HepG2 (cell line): ENCODE measurements around the gene HYAL1. TPM values are rescaled to one million over a fixed set of nuclear protein-coding genes. Genes with fewer than 3 reads are reported as not detected.

Experiments
- CENPX ChIP-seq: sonication (generic); formaldehyde crosslinking; IDR thresholded peaks from 2 replicates; pipeline ENCODE4 v1.9.0; 2021; ENCODE audit warnings: mild to moderate bottlenecking, missing genetic modification reagents, moderate library complexity
- DMAP1 ChIP-seq: IDR thresholded peaks from 2 replicates; pipeline ENCODE4 v1.6.1; 2016
- DNMT3B ChIP-seq: conservative IDR thresholded peaks from 2 replicates; pipeline ENCODE4 v1.6.1; 2016; ENCODE audit warnings: missing biosample characterization, control low read depth
- DR1 ChIP-seq: sonication (generic); formaldehyde crosslinking; IDR thresholded peaks from 2 replicates; pipeline ENCODE4 v1.8.0; 2021; ENCODE audit warnings: mild to moderate bottlenecking, missing genetic modification reagents, inconsistent platforms
- FOSL1 ChIP-seq: sonication (generic); formaldehyde crosslinking; IDR thresholded peaks from 2 replicates; pipeline ENCODE4 v1.9.0; 2021; ENCODE audit warnings: missing genetic modification reagents, borderline replicate concordance
- GPN1 ChIP-seq: sonication (generic); formaldehyde crosslinking; IDR thresholded peaks from 2 replicates; pipeline ENCODE4 v1.5.1; 2020; ENCODE audit warnings: missing genetic modification reagents, borderline replicate concordance
- KDM5A ChIP-seq: fragments of 200-600 bp; sonication (generic); IDR thresholded peaks from 2 replicates; pipeline ENCODE4 v1.7.0; 2018; ENCODE audit warnings: antibody characterized with exemption, mild to moderate bottlenecking, low read length, borderline replicate concordance
- KLF12 ChIP-seq: sonication (generic); formaldehyde crosslinking; IDR thresholded peaks from 2 replicates; pipeline ENCODE4 v1.4.0; 2020; ENCODE audit warnings: missing genetic modification reagents, borderline replicate concordance
- MLLT10 ChIP-seq: sonication (generic); formaldehyde crosslinking; IDR thresholded peaks from 2 replicates; pipeline ENCODE4 v1.4.0; 2020; ENCODE audit warnings: missing genetic modification reagents
- ONECUT2 ChIP-seq: sonication (generic); formaldehyde crosslinking; IDR thresholded peaks from 2 replicates; pipeline ENCODE4 v1.4.0; 2020; ENCODE audit warnings: missing genetic modification reagents
- PAWR ChIP-seq: sonication (generic); formaldehyde crosslinking; IDR thresholded peaks from 2 replicates; pipeline ENCODE4 v1.4.0; 2020; ENCODE audit warnings: missing genetic modification reagents, mild to moderate bottlenecking, borderline replicate concordance
- SRSF9 ChIP-seq: fragments of 200-400 bp; formaldehyde crosslinking; IDR thresholded peaks from 2 replicates; pipeline ENCODE4 v1.6.1; 2018; ENCODE audit warnings: borderline replicate concordance, mild to moderate bottlenecking, low read depth, low read length; ENCODE audit not compliant: insufficient read depth, poor library complexity, severe bottlenecking
- YEATS4 ChIP-seq: sonication (generic); formaldehyde crosslinking; IDR thresholded peaks from 2 replicates; pipeline ENCODE4 v1.4.0; 2020; ENCODE audit warnings: missing genetic modification reagents, borderline replicate concordance
- ZFX ChIP-seq: sonication (generic); formaldehyde crosslinking; IDR thresholded peaks from 2 replicates; pipeline ENCODE4 v1.4.0; 2020; ENCODE audit warnings: mild to moderate bottlenecking, low read depth, missing genetic modification reagents, moderate library complexity
- ZNF124 ChIP-seq: sonication (generic); formaldehyde crosslinking; IDR thresholded peaks from 2 replicates; pipeline ENCODE4 v1.4.0; 2020; ENCODE audit warnings: missing genetic modification reagents
- ZNF180 ChIP-seq: sonication (generic); formaldehyde crosslinking; IDR thresholded peaks from 2 replicates; pipeline ENCODE4 v1.4.0; 2020; ENCODE audit warnings: low read depth, missing genetic modification reagents, borderline replicate concordance
- ZNF274 ChIP-seq: sonication (generic); formaldehyde crosslinking; IDR thresholded peaks from 2 replicates; pipeline ENCODE4 v1.5.1; 2020; ENCODE audit warnings: mild to moderate bottlenecking, missing genetic modification reagents
- ZNF382 ChIP-seq: sonication (generic); formaldehyde crosslinking; IDR thresholded peaks from 2 replicates; pipeline ENCODE4 v1.5.0; 2020; ENCODE audit warnings: missing genetic modification reagents, mild to moderate bottlenecking, borderline replicate concordance
- ZNF383 ChIP-seq: sonication (generic); formaldehyde crosslinking; IDR thresholded peaks from 2 replicates; pipeline ENCODE4 v1.4.0; 2020; ENCODE audit warnings: missing genetic modification reagents, mild to moderate bottlenecking, borderline replicate concordance
- ZNF550 ChIP-seq: sonication (generic); formaldehyde crosslinking; IDR thresholded peaks from 2 replicates; pipeline ENCODE4 v1.4.0; 2020; ENCODE audit warnings: mild to moderate bottlenecking, missing genetic modification reagents, borderline replicate concordance
- ZNF556 ChIP-seq: sonication (generic); formaldehyde crosslinking; IDR thresholded peaks from 2 replicates; pipeline ENCODE4 v1.4.0; 2020; ENCODE audit warnings: mild to moderate bottlenecking, missing genetic modification reagents, borderline replicate concordance
- ZNF75D ChIP-seq: sonication (generic); formaldehyde crosslinking; IDR thresholded peaks from 2 replicates; pipeline ENCODE4 v1.8.1; 2023; ENCODE audit warnings: missing genetic modification reagents, mild to moderate bottlenecking, borderline replicate concordance
- ZNF839 ChIP-seq: sonication (generic); formaldehyde crosslinking; IDR thresholded peaks from 2 replicates; pipeline ENCODE4 v1.4.0; 2020; ENCODE audit warnings: missing genetic modification reagents, mild to moderate bottlenecking, borderline replicate concordance
- polyA plus RNA-seq, 8 experiments: library from polyadenylated mRNA; depleted of rRNA in 3 of 8; stranded (reverse) in 7 of 8; unstranded in 1 of 8; fragments of >200 nt; fragmentation: Illumina TruSeq in 4 of 8; extraction: Trizol in 4 of 8; gene quantifications; 2 replicates each; pipeline versions ENCODE4 v1.2.1 to v1.2.3, GENCODE V29; 2011 to 2016; ENCODE audit warnings: low read depth in 4 of 8, missing spikeins in 1 of 8, mixed read lengths in 1 of 8; ENCODE audit not compliant: insufficient read depth in 1 of 8
- total RNA-seq, 5 experiments: library from RNA; depleted of rRNA; stranded (reverse); fragments of >200 nt; fragmentation: Illumina TruSeq; extraction: Trizol; gene quantifications; 2 replicates each; pipeline ENCODE4 v1.2.3, GENCODE V29; 2016; ENCODE audit warnings: low read depth in 1 of 5
- TF ChIP-seq, protein P1 (sequence below): sonication (generic); formaldehyde crosslinking; IDR thresholded peaks from 2 replicates; pipeline ENCODE4 v1.4.0; 2020; ENCODE audit warnings: missing genetic modification reagents
- TF ChIP-seq, protein P2 (sequence below): sonication (generic); formaldehyde crosslinking; IDR thresholded peaks from 2 replicates; pipeline ENCODE4 v1.4.0; 2020; ENCODE audit warnings: low read depth, mild to moderate bottlenecking, missing genetic modification reagents
- TF ChIP-seq, protein P3 (sequence below): sonication (generic); formaldehyde crosslinking; IDR thresholded peaks from 2 replicates; pipeline ENCODE4 v1.8.0; 2022; ENCODE audit warnings: missing genetic modification reagents, mild to moderate bottlenecking, borderline replicate concordance

Gene HYAL1
- total and polyA plus RNA-seq, 2 of the 13 experiments (the other 11 are each of a cell fraction or from before 2014, with no cell fraction given): 76.5 to 193 TPM

DNA sequence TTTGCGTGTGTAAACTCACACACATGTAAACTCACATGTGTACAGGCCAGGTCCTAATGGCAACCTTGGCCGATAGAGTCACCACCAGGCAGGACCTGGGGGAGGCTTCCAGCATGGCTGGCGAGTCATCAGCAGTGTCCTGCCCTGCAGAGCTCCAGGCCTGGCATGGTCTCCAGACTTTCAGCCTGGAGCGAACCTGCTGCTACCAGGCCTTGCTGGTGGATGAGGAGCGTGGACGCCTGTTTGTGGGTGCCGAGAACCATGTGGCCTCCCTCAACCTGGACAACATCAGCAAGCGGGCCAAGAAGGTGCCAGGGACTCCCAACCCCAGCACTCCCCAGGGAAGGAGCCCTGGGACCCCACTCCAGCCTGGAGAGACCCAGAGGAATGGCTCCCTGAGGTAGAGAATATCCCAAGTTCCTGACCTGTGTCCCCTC is 33.4 kb downstream of the HYAL1 start (continued):
- TF ChIP-seq, protein P1, sequence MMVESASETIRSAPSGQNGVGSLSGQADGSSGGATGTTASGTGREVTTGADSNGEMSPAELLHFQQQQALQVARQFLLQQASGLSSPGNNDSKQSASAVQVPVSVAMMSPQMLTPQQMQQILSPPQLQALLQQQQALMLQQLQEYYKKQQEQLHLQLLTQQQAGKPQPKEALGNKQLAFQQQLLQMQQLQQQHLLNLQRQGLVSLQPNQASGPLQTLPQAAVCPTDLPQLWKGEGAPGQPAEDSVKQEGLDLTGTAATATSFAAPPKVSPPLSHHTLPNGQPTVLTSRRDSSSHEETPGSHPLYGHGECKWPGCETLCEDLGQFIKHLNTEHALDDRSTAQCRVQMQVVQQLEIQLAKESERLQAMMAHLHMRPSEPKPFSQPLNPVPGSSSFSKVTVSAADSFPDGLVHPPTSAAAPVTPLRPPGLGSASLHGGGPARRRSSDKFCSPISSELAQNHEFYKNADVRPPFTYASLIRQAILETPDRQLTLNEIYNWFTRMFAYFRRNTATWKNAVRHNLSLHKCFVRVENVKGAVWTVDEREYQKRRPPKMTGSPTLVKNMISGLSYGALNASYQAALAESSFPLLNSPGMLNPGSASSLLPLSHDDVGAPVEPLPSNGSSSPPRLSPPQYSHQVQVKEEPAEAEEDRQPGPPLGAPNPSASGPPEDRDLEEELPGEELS (CRISPR knock-in tag): 0 out of 2 replicates have a peak, but pooled peaks have one; percentile 27
- 0 out of 2 replicates have a peak, but pooled peaks have one; percentile 11 for TF ChIP-seq ZFX (CRISPR knock-in tag)
- TF ChIP-seq GPN1 (CRISPR knock-in tag): no peak
- 0 out of 2 replicates have a peak, but pooled peaks have one; percentile 58 for TF ChIP-seq PAWR (CRISPR knock-in tag)
- TF ChIP-seq ZNF274 (CRISPR knock-in tag): no peak
- no peak for TF ChIP-seq CENPX (CRISPR knock-in tag)
- no peak for TF ChIP-seq ZNF180 (CRISPR knock-in tag)
- no peak for TF ChIP-seq SRSF9
- no peak for TF ChIP-seq ZNF550 (CRISPR knock-in tag)
- TF ChIP-seq FOSL1 (CRISPR knock-in tag): 0 out of 2 replicates have a peak, but pooled peaks have one; percentile 27
- TF ChIP-seq DNMT3B (CRISPR knock-in tag): no peak
- no peak for TF ChIP-seq ONECUT2 (CRISPR knock-in tag)
- TF ChIP-seq, protein P2, sequence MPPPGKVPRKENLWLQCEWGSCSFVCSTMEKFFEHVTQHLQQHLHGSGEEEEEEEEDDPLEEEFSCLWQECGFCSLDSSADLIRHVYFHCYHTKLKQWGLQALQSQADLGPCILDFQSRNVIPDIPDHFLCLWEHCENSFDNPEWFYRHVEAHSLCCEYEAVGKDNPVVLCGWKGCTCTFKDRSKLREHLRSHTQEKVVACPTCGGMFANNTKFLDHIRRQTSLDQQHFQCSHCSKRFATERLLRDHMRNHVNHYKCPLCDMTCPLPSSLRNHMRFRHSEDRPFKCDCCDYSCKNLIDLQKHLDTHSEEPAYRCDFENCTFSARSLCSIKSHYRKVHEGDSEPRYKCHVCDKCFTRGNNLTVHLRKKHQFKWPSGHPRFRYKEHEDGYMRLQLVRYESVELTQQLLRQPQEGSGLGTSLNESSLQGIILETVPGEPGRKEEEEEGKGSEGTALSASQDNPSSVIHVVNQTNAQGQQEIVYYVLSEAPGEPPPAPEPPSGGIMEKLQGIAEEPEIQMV (CRISPR knock-in tag): peak; percentile 58; the same call in 1 of the 2 replicates
- TF ChIP-seq DR1 (CRISPR knock-in tag): no peak
- TF ChIP-seq KDM5A: no peak
- TF ChIP-seq ZNF124 (CRISPR knock-in tag): no peak
- no peak for TF ChIP-seq ZNF556 (CRISPR knock-in tag)
- no peak for TF ChIP-seq ZNF383 (CRISPR knock-in tag)
- TF ChIP-seq MLLT10: no peak
- TF ChIP-seq, protein P3, sequence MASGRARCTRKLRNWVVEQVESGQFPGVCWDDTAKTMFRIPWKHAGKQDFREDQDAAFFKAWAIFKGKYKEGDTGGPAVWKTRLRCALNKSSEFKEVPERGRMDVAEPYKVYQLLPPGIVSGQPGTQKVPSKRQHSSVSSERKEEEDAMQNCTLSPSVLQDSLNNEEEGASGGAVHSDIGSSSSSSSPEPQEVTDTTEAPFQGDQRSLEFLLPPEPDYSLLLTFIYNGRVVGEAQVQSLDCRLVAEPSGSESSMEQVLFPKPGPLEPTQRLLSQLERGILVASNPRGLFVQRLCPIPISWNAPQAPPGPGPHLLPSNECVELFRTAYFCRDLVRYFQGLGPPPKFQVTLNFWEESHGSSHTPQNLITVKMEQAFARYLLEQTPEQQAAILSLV: no peak
- TF ChIP-seq KLF12 (CRISPR knock-in tag): no peak
- no peak for TF ChIP-seq ZNF75D
- TF ChIP-seq DMAP1 (CRISPR knock-in tag): no peak
- TF ChIP-seq YEATS4 (CRISPR knock-in tag): 0 out of 2 replicates have a peak, but pooled peaks have one; percentile 38
- no peak for TF ChIP-seq ZNF839 (CRISPR knock-in tag)
- TF ChIP-seq ZNF382 (CRISPR knock-in tag): no peak
